Pancreas (tissue), 10 donors: ENCODE results near the gene TICAM2. TPM values are rescaled to one million over a fixed set of nuclear protein-coding genes. Genes with fewer than 3 reads are reported as not detected.

ENCODE experiments used
- ATAC-seq, 4 donors: fragments of 200-7000 bp; cut with Tn5 transposase; one replicate each; pipeline versions ENCODE4 v1.8.0 to v1.9.1; 2020; ENCODE audit warnings: mild to moderate bottlenecking in 4 of 4, moderate library complexity in 4 of 4
- DNase-seq, 6 donors: peaks; one replicate each; pipeline ENCODE4 v3.0.0-alpha.2; 2020
- FAIRE-seq: peaks from 2 replicates; lab custom pipeline; 2012; peaks lifted over from hg19 to GRCh38; lab: Jason Lieb, UNC
- H3K27ac ChIP-seq, 4 donors: fragments of 200-600 bp; sonication (generic); 1 replicate in 3 of 4; 2 replicates in 1 of 4; pipeline versions ENCODE4 v1.5.0 to v1.8.0; 2020
- H3K27me3 ChIP-seq, 4 donors: fragments of 200-600 bp; one replicate each; pipeline ENCODE4 v1.8.0; 2021
- H3K36me3 ChIP-seq, 3 donors: fragments of 200-600 bp; sonication (generic) in 1 of 3; one replicate each; pipeline versions ENCODE4 v1.5.0 to v1.8.0; 2020 to 2021
- H3K4me1 ChIP-seq, 3 donors: fragments of 200-600 bp; one replicate each; pipeline ENCODE4 v1.8.0; 2021
- H3K4me3 ChIP-seq, 4 donors: fragments of 200-600 bp; sonication (generic) in 2 of 4; one replicate each; pipeline versions ENCODE4 v1.5.0 to v1.8.0; 2020 to 2021
- H3K9me3 ChIP-seq, 4 donors: fragments of 200-600 bp; one replicate each; pipeline ENCODE4 v1.8.0; 2021
- CTCF ChIP-seq, 4 donors: fragments of 200-600 bp; sonication (generic) in 3 of 4; IDR thresholded peaks; one replicate each; pipeline versions ENCODE4 v1.5.0 to v1.8.0; 2021; ENCODE audit warnings: antibody characterized with exemption in 4 of 4
- WGBS, 2 donors: extraction: QIAGEN DNeasy Blood & Tissue Kit; methylation state at CpG; one replicate each; pipeline ENCODE4 v1.1.7; 2013; 5-methylcytosine and 5-hydroxymethylcytosine counted together
- intact Hi-C, 3 donors: fragments of 100-400 bp; cut with DNase I; formaldehyde crosslinking; loops; one replicate each; pipeline versions ENCODE4 v1.11.1 to v1.14.2; 2022
- polyA plus RNA-seq, 2 donors: library from polyadenylated mRNA; stranded (reverse); fragments of 200-250 nt; gene quantifications; one replicate each; pipeline ENCODE4 v1.2.3, GENCODE V29; 2013
- total RNA-seq, 6 donors: library from RNA; stranded (reverse); fragmentation: NEBNext Ultra II Directional in 4 of 6; extraction: Animal tissue kit (Norgen Biotek cat#: 25700) in 4 of 6; gene quantifications; one replicate each; pipeline versions ENCODE4 v1.2.1 to v1.2.4, GENCODE V29; 2021 to 2023
- donor health status: healthy with polysubstance abuse.
- donor health status: DM: no; HTN: no; CAD: no; lungs with moderate emphysema.
- donor health status: DM: no; HTN: no; CAD: no.
- donor health status: control.
- donor health status: control.
- donor health status: Bipolar disorder and iron deficiency.
- donor health status: DM: yes; HTN: yes; CAD: no.
- donor health status: DM: no; HTN: no; CAD: no.
- donor health status: DM: no; HTN: no; CAD: no.
- donor health status: DM: yes; HTN: yes; CAD: no.

Gene TICAM2
- total and polyA plus RNA-seq, 8 donors = 1.4 to 3.4 (median 2.0) TPM

- Histone ChIP-seq H3K27ac (no peak overlapping the region), H3K4me1 (peaks cover 14 to 57% (median 51%) of the 10 kb centered on the region in 3 donors), H3K4me3 (no peak overlapping the region), H3K36me3 (no peaks in the 10 kb centered on the region), H3K27me3 (no peaks in the 10 kb centered on the region), H3K9me3 (no peaks in the 10 kb centered on the region)
- TF ChIP-seq CTCF (IDR thresholded peaks at IDR 0.05) = no peak
- ATAC-seq (no peak), FAIRE-seq (no peak), DNase-seq (no peak)
- 89 to 91% methylated on average over 3 of the region's 3 CpGs for WGBS, 2 donors
- intact Hi-C loops = no loop called here
Observed at GRCh38 chr5:115535479-115536035, 66.7 kb downstream of the TICAM2 start.

- intact Hi-C loops = no loop called here
- FAIRE-seq = no peak
- Histone ChIP-seq H3K4me3 (no peak overlapping the region), H3K27me3 (no peaks in the 10 kb centered on the region), H3K36me3 (no peaks in the 10 kb centered on the region), H3K9me3 (no peaks in the 10 kb centered on the region), H3K27ac (no peak overlapping the region), H3K4me1 (peaks cover 10 to 55% (median 41%) of the 10 kb centered on the region in 3 donors)
- TF ChIP-seq CTCF (IDR thresholded peaks at IDR 0.05) = no peak
- no peak for DNase-seq
- 54 to 59% methylated on average over 2 of the region's 2 CpGs for WGBS, 2 donors
- no peak for ATAC-seq
Observed at GRCh38 chr5:115532517-115532916, 69.8 kb downstream of the TICAM2 start.

- no peaks in the 10 kb centered on the region for H3K36me3 ChIP-seq
- intact Hi-C loops = no loop called here
- no peak for FAIRE-seq
Observed at GRCh38 chr5:115531787-115532367, 70.4 kb downstream of the TICAM2 start.

GRCh38 chr5:115531380-115531779 lies 70.9 kb downstream of the TICAM2 start:
- no peak for TF ChIP-seq CTCF (IDR thresholded peaks at IDR 0.05)
- H3K27me3 ChIP-seq = no peaks in the 10 kb centered on the region
- WGBS, 2 donors = 82 to 86% methylated on average over 3 of the region's 3 CpGs
- peaks cover 10 to 54% (median 38%) of the 10 kb centered on the region in 3 donors for H3K4me1 ChIP-seq
- peak overlapping the region in 1 of 4 donors; percentile 2 for H3K27ac ChIP-seq
- DNase-seq (no peak), ATAC-seq (no peak), FAIRE-seq (no peak)
- intact Hi-C loops = no loop called here
- no peaks in the 10 kb centered on the region for H3K36me3 ChIP-seq
- no peak overlapping the region for H3K4me3 ChIP-seq
- H3K9me3 ChIP-seq = no peaks in the 10 kb centered on the region

More at GRCh38 chr5:115531787-115532367, 70.4 kb downstream of the TICAM2 start:
- Histone ChIP-seq H3K4me1 (peaks cover 10 to 54% (median 36%) of the 10 kb centered on the region in 3 donors), H3K27me3 (no peaks in the 10 kb centered on the region), H3K9me3 (no peaks in the 10 kb centered on the region), H3K4me3 (no peak overlapping the region), H3K27ac (peak overlapping the region in 2 of 4 donors; percentile 2 to 20)
- ATAC-seq (peak; percentile 25 to 46 (median 40)), DNase-seq (no peak)
- TF ChIP-seq CTCF (IDR thresholded peaks at IDR 0.05) = no peak
- 70 to 81% methylated on average over 1 of the region's 1 CpG for WGBS, 2 donors

GRCh38 chr5:115530426-115530825 lies 71.9 kb downstream of the TICAM2 start:
- intact Hi-C loops = no loop called here
- Histone ChIP-seq H3K4me3 (no peak overlapping the region), H3K9me3 (no peaks in the 10 kb centered on the region), H3K27ac (no peak overlapping the region), H3K27me3 (no peaks in the 10 kb centered on the region), H3K36me3 (peaks cover 0 to 1% (median 0%) of the 10 kb centered on the region in 3 donors), H3K4me1 (peaks cover 10 to 52% (median 44%) of the 10 kb centered on the region in 3 donors)
- FAIRE-seq (no peak), DNase-seq (no peak), ATAC-seq (no peak)
- 90 to 99% methylated on average over 3 of the region's 3 CpGs for whole genome bisulfite sequencing, 2 donors
- TF ChIP-seq CTCF (IDR thresholded peaks at IDR 0.05) = no peak
